Large intestine (tissue), 12 donors: ENCODE measurements around the gene CALCOCO1. TPM values are rescaled to one million over a fixed set of nuclear protein-coding genes. Genes with fewer than 3 reads are reported as not detected.

Experiments used
- DNase-seq, 2 donors: peaks; one replicate each; pipeline versions ENCODE4 v3.0.0 to v3.0.0-alpha.2; 2013
- H3K27ac ChIP-seq: one replicate; pipeline ENCODE4 v1.5.1; 2013; ENCODE audit warnings: low read length
- H3K27me3 ChIP-seq: 2 replicates; pipeline ENCODE4 v1.6.1; 2013; ENCODE audit warnings: low read length; ENCODE audit not compliant: control insufficient read depth, insufficient read depth
- H3K36me3 ChIP-seq: 2 replicates; pipeline ENCODE4 v1.6.1; 2013; ENCODE audit warnings: low read length; ENCODE audit not compliant: control insufficient read depth, insufficient read depth
- H3K4me1 ChIP-seq: one replicate; pipeline ENCODE4 v1.6.1; 2013; ENCODE audit warnings: low read length; ENCODE audit not compliant: control insufficient read depth, insufficient read depth
- H3K4me3 ChIP-seq: one replicate; pipeline ENCODE4 v1.5.1; 2013; ENCODE audit warnings: low read length
- H3K9me3 ChIP-seq: one replicate; pipeline ENCODE4 v1.6.1; 2013; ENCODE audit warnings: mild to moderate bottlenecking, low read depth, low read length, moderate library complexity; ENCODE audit not compliant: control insufficient read depth
- WGBS: methylation state at CpG from one replicate; pipeline ENCODE4 v1.1.5; 2013; ENCODE audit warnings: low lambda C conversion rate; ENCODE audit not compliant: insufficient coverage; 5-methylcytosine and 5-hydroxymethylcytosine counted together
- long read RNA-seq, 11 donors: transcript quantifications; one replicate each; lab custom pipeline, GENCODE V29; 2026
- polyA plus RNA-seq: library from polyadenylated mRNA; unstranded; fragments of 120-200 nt; gene quantifications from one replicate; pipeline ENCODE4 v1.2.1, GENCODE V29; 2013

Gene CALCOCO1, protein sequence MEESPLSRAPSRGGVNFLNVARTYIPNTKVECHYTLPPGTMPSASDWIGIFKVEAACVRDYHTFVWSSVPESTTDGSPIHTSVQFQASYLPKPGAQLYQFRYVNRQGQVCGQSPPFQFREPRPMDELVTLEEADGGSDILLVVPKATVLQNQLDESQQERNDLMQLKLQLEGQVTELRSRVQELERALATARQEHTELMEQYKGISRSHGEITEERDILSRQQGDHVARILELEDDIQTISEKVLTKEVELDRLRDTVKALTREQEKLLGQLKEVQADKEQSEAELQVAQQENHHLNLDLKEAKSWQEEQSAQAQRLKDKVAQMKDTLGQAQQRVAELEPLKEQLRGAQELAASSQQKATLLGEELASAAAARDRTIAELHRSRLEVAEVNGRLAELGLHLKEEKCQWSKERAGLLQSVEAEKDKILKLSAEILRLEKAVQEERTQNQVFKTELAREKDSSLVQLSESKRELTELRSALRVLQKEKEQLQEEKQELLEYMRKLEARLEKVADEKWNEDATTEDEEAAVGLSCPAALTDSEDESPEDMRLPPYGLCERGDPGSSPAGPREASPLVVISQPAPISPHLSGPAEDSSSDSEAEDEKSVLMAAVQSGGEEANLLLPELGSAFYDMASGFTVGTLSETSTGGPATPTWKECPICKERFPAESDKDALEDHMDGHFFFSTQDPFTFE
- polyA plus RNA-seq = 91.5 TPM
- long read RNA-seq, donor 1, partial matches to known transcripts = 0 of 6 reads
- long read RNA-seq, donor 1, other reads (novel, unspliced or antisense) = 0 of 6 reads
- long read RNA-seq, donor 2, partial matches to known transcripts = 11 of 17 reads
- long read RNA-seq, donor 2, other reads (novel, unspliced or antisense) = 0 of 17 reads
- long read RNA-seq, donor 3 = 0 reads
- long read RNA-seq, donor 4, partial matches to known transcripts = 5 of 6 reads
- long read RNA-seq, donor 4, other reads (novel, unspliced or antisense) = 0 of 6 reads
- long read RNA-seq, donor 5, transcript CALCOCO1-218 (15 exons, 2,291 nt) = major isoform, 6 of 8 reads
- long read RNA-seq, donor 5, partial matches to known transcripts = 0 of 8 reads
- long read RNA-seq, donor 5, other reads (novel, unspliced or antisense) = 0 of 8 reads
- long read RNA-seq, donor 6, transcript CALCOCO1-218 (15 exons, 2,291 nt) = major isoform, 5 of 17 reads
- long read RNA-seq, donor 6, partial matches to known transcripts = 10 of 17 reads
- long read RNA-seq, donor 6, other reads (novel, unspliced or antisense) = 0 of 17 reads
- long read RNA-seq, donor 7, partial matches to known transcripts = 7 of 11 reads
- long read RNA-seq, donor 7, other reads (novel, unspliced or antisense) = 0 of 11 reads
- long read RNA-seq, donor 8, transcript CALCOCO1-218 (15 exons, 2,291 nt) = major isoform, 6 of 24 reads
- long read RNA-seq, donor 8, partial matches to known transcripts = 14 of 24 reads
- long read RNA-seq, donor 8, other reads (novel, unspliced or antisense) = 0 of 24 reads
- long read RNA-seq, donor 9, transcript CALCOCO1-218 (15 exons, 2,291 nt) = major isoform, 10 of 22 reads
- long read RNA-seq, donor 9, partial matches to known transcripts = 6 of 22 reads
- long read RNA-seq, donor 9, other reads (novel, unspliced or antisense) = 0 of 22 reads
- long read RNA-seq, donor 10, transcript CALCOCO1-218 (15 exons, 2,291 nt) = major isoform, 12 of 27 reads
- long read RNA-seq, donor 10, partial matches to known transcripts = 10 of 27 reads
- long read RNA-seq, donor 10, other reads (novel, unspliced or antisense) = 0 of 27 reads
- long read RNA-seq, donor 11, partial matches to known transcripts = 30 of 35 reads
- long read RNA-seq, donor 11, other reads (novel, unspliced or antisense) = 0 of 35 reads

DNA sequence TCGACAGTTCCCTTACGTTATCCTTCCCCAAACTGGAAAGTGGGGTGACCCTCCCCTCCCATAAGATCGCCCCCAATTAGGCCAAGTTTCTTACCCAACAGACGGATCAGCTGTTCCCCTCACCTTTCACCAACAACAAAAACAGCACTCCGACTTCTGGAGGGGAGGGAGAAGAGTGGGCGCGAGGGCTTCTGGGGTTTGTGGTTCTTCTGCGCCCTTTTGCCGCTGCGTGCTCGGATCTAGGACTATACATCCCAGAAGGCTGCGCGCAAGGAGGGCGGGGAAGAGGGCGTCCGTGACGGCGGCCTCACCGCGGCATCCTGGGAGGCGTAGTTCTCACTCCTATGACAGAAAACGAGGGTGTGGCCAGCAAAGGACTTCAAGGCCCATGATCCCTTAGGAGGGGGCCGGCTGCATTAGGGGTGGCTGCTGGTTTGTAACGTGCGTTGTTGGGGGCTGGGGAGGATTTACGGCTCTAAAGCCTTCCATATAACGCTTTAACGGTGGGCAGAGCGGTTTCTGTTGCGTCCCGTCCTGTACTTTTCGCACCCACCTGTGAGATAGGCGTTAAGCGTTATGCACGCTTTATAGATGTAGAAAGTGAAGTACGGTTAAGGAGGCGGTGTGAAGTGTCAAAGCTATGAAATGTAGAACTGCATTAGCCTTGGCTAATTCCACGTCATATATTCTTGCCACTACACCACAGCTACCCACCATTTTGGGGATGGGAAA is at the start of gene CALCOCO1:
Gene CALCOCO1, minus strand, starts transcription at position 143 of the 732 bp plus-strand sequence. CDS start 2,210 bp downstream, outside the sequence.
- Histone ChIP-seq H3K27me3 (peaks cover 8% of the 10 kb centered on the region), H3K4me3 (peak within 1 kb of the TSS; percentile 89), H3K36me3 (peaks cover 27% of the 10 kb centered on the region), H3K27ac (peak within 1 kb of the TSS; percentile 40), H3K4me1 (peaks cover 12% of the 10 kb centered on the region), H3K9me3 (no peaks in the 10 kb centered on the region)
- peak; percentile 98 to 99 for DNase-seq
- no CpG with 5 or more reads among the region's 38 CpGs for WGBS

DNA sequence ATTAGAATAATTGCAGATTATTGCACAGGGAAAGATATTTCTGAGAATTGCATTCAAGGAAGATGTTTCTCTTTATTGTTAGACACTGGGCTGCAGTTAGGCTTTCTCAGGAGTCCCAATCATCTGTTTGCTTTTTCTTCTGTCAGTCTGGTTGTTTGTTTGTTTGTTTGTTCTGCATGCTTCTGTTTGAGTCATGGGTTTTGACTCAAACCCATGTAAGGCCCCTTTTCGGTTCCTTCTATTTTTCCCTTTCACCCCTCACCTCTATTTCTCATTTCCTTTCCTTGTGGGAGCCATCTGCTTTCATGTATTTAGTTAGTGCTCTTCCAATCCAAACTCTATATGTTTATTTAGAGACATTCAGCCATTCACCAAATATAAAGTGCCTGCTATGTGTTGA is 49.6 kb upstream of the CALCOCO1 start:
- Histone ChIP-seq H3K4me1 (no peaks in the 10 kb centered on the region), H3K36me3 (no peaks in the 10 kb centered on the region), H3K27ac (no peak overlapping the region), H3K4me3 (no peak overlapping the region), H3K27me3 (peaks cover 60% of the 10 kb centered on the region), H3K9me3 (no peaks in the 10 kb centered on the region)
- WGBS = 88% methylated on average over 1 of the region's 1 CpG
- DNase-seq = no peak

DNA sequence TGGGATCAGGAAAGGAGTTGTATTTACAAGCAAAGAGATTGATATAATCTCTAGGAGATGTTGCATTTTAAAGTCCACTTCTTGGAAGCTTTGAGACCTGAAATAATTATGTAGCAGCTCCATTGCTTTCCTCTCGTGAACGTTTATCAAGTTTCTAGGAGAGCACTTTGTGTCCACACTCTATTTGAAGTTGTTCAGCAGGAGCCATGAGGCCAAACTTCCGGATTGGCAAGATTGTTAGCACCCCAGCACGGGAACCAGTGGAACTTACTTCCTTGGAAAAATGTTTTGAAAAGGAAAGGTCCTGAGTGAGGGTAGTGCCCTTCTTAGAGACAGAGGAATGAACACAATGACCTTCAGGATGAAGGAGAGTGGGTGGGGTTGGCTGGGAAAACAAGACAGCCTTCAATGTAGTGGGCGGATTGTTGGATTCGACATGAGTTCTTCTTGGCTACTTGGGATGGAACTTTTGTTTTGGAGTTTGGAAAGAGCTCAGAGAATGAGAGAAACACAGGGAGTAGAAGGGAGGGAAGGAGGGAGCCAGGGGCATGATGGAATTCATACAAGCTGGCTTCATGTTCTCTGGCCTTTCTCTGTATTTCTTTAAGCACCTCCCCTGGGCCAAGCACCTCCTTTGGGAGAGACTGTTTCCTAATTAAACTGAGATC is 48.4 kb upstream of the CALCOCO1 start:
- no peaks in the 10 kb centered on the region for H3K36me3 ChIP-seq
- 100% methylated on average over 1 of the region's 6 CpGs for WGBS
- no peak overlapping the region for H3K4me3 ChIP-seq
- H3K9me3 ChIP-seq = no peaks in the 10 kb centered on the region
- no peak overlapping the region for H3K27ac ChIP-seq
- DNase-seq = no peak
- peaks cover 57% of the 10 kb centered on the region for H3K27me3 ChIP-seq
- H3K4me1 ChIP-seq = no peaks in the 10 kb centered on the region

DNA sequence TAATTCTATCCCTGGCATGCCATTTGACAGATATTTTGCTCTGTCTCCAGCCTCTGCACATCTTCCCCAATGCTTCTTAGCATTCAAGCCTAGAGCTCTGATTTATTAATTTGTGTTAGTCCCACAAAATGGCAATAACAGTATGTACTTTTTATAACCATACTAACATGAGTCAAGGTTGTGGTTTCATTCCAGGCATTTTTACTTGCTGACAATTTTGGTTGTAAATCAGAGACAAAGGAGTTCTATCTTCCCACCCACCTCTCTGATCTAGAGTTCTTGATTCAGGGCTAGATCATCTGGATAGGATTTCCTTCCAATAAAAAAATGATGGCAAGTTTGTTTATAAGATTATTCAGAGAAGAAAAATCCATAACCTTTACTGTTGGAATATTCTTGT is 43.0 kb upstream of the CALCOCO1 start:
- no peak for DNase-seq
- Histone ChIP-seq H3K9me3 (no peaks in the 10 kb centered on the region), H3K27me3 (peaks cover 53% of the 10 kb centered on the region), H3K4me1 (no peaks in the 10 kb centered on the region), H3K27ac (no peak overlapping the region), H3K36me3 (no peaks in the 10 kb centered on the region), H3K4me3 (no peak overlapping the region)

- WGBS = no CpG with 5 or more reads among the region's 5 CpGs
- Histone ChIP-seq H3K36me3 (no peaks in the 10 kb centered on the region), H3K4me1 (no peaks in the 10 kb centered on the region), H3K4me3 (no peak overlapping the region), H3K27me3 (peaks cover 64% of the 10 kb centered on the region), H3K9me3 (no peaks in the 10 kb centered on the region), H3K27ac (no peak overlapping the region)
- DNase-seq = no peak
Observed at GRCh38 chr12:53768976-53769375, 41.7 kb upstream of the CALCOCO1 start.

DNA sequence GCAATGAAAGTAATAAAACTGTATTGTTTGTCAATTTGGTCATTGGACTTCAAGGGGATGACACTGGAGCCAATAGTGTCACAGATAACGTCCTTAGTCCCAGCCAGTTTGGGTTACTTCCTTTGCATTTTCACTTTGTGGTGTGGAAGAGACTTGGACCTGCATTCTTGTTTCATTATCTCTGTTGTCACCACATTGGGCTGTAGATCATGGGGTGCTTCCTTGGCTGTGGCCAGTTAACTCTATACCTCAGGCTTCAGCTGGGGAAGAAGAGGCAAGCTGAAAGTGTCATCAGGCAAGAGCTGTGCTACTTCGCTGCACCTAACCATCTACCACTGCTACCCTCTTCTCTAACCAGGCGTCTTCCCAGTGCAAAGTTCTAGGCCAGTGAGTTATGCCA is 39.6 kb upstream of the CALCOCO1 start:
- DNase-seq = no peak
- H3K4me3 ChIP-seq = no peak overlapping the region
- H3K27me3 ChIP-seq = peaks cover 68% of the 10 kb centered on the region
- no peaks in the 10 kb centered on the region for H3K4me1 ChIP-seq
- no peaks in the 10 kb centered on the region for H3K36me3 ChIP-seq
- 60% methylated on average over 1 of the region's 3 CpGs for WGBS
- no peak overlapping the region for H3K27ac ChIP-seq
- H3K9me3 ChIP-seq = no peaks in the 10 kb centered on the region

- no peaks in the 10 kb centered on the region for H3K9me3 ChIP-seq
Observed at GRCh38 chr12:53765891-53766290, 38.6 kb upstream of the CALCOCO1 start.

DNA sequence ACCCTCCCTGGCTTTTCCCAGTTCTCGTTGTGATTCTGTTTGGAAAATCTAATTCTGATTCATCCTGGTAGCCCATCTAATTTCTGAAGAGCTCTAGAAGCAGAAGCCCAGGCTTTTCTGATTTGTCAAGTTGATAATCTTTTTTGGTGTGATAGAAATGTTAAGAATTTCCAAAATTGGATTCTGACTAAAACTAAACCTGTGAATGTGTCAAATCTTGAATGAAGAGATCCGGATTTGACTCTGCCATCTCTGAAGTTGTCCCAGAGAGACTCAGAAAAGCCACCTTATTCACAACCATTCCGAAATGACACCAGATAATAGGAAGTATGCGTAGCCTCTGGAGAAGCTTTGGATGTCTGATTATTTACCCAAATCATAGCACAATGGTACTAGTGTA is 37.4 kb upstream of the CALCOCO1 start:
- Histone ChIP-seq H3K27me3 (peaks cover 75% of the 10 kb centered on the region), H3K4me3 (no peak overlapping the region), H3K4me1 (no peaks in the 10 kb centered on the region), H3K36me3 (no peaks in the 10 kb centered on the region), H3K9me3 (no peaks in the 10 kb centered on the region), H3K27ac (no peak overlapping the region)
- no CpG with 5 or more reads among the region's 4 CpGs for WGBS
- no peak for DNase-seq

More at GRCh38 chr12:53765891-53766290, 38.6 kb upstream of the CALCOCO1 start:
- H3K27ac ChIP-seq = no peak overlapping the region
- H3K36me3 ChIP-seq = no peaks in the 10 kb centered on the region
- no peaks in the 10 kb centered on the region for H3K4me1 ChIP-seq
- no peak for DNase-seq
- H3K4me3 ChIP-seq = no peak overlapping the region
- WGBS = 43% methylated on average over 1 of the region's 2 CpGs
- peaks cover 72% of the 10 kb centered on the region for H3K27me3 ChIP-seq
